Myocyte (in vitro differentiated cells): Measurements from ENCODE around the gene KRT2. TPM values are rescaled to one million over a fixed set of nuclear protein-coding genes. Genes with fewer than 3 reads are reported as not detected.

Experiments
- DNase-seq: peaks from one replicate; pipeline ENCODE4 v3.0.0-alpha.2; 2012; ENCODE audit warnings: low read depth
- total RNA-seq: library from RNA; depleted of rRNA; stranded (reverse); fragments of >200 nt; gene quantifications from 2 replicates; pipeline ENCODE4 v1.2.3, GENCODE V29; 2014

The KRT2 gene
- total RNA-seq, 1 donor from 2014 or later, result not detected

DNA sequence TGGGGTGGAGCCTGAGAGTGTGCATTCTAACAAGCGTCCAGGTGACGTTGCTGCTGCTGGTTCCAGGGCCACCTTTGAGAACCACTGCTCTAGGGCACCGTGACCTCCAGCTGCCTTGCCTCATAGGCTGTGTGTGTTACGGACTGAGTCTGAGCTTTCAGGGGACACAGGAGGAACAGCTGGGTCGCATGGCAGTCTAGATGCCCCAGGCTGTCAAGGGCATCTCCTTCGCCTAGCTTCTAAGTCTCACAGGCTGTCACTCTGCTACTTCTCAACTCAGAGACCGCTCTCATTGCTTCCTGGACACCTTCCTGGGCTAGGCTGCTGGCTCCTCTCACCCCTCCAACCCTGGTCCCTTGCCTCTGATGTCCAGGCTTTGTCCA is 34.6 kb downstream of the KRT2 start:
- no peak for DNase-seq

DNA sequence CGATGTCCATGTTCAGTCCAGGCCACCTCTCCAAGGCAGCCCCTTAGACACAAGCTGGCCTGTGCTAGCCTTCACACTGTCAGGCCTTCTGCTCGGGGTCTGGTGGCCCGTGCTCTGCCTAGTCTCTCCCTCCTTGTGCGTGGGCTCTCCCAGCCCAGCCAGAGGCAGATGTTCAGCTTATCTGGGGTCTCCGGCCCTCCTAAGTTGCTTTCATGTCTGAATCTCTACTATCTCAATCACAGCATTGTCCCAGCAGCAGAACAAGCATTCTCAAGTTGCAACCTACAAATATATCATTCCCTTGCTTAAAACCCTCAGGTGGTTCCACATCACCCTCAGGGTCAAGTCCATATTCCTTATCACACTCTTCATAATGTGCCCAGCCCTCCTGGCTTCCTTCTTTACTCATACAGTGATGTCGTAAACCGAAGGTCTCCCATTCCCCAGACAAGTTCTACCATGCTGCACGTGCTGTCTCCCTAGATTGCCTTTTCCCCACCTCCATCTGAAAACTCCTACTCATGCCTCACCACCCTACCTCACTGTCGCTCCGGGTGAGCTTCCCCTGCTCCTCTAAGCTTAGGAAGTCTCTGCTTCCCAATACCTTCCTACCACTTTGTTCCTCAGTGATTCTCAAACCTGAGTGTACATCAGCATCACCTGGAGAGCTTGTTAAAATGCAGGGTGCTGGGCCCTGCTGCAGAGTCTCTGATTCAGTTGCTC is 35.2 kb downstream of the KRT2 start:
- DNase-seq, result no peak

DNA sequence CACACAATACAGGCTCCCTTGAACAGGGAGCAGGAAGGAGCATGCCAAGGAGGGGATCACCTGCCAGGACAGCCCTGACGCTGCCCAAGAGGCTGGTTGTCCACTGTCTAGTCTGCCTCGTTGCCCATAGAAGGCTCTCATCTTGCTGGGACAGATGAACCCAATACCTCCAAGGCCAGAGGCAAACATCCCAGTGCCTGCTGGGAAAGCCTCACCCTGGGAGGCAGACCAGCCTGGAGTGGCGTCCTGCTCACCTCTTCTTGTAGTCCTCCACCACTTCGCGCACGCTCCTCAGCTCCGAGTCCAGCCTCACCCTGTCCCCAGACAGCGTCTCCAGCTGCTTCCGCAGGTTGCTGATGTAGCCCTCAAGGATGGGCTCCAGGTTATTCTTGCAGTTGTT is 36.1 kb downstream of the KRT2 start:
- DNase-seq, result no peak

DNA sequence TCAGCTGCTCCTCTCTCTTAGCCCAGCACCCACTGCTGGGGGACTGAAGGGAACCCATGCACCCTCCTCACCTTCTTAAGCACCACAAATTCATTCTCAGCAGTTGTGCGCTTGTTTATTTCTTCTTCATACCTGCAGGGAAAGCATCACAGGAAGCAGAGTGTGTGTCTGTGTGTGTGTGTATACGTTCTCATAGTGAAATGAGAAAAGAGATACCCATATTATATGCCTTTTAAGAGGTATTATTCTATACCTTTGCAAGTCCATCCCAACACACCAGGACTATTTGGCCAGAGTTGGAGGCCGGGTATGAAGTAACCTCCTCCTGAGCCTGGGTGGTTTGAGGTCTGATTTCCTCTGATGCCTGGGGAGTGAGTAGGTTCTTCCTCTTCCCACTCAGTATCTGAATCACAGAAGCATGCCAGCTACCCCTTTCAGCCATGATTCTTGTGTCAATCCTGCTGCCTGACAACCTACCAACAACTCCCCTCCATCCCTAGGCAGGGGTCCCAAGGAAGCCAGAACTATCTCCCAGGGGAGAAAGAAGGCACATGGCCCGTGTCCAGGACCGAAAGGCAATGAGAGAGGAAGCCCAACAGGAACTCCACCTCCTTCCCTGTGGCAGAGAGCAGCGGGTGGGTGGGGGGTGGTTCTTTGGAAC is 36.7 kb downstream of the KRT2 start:
- no peak for DNase-seq

DNA sequence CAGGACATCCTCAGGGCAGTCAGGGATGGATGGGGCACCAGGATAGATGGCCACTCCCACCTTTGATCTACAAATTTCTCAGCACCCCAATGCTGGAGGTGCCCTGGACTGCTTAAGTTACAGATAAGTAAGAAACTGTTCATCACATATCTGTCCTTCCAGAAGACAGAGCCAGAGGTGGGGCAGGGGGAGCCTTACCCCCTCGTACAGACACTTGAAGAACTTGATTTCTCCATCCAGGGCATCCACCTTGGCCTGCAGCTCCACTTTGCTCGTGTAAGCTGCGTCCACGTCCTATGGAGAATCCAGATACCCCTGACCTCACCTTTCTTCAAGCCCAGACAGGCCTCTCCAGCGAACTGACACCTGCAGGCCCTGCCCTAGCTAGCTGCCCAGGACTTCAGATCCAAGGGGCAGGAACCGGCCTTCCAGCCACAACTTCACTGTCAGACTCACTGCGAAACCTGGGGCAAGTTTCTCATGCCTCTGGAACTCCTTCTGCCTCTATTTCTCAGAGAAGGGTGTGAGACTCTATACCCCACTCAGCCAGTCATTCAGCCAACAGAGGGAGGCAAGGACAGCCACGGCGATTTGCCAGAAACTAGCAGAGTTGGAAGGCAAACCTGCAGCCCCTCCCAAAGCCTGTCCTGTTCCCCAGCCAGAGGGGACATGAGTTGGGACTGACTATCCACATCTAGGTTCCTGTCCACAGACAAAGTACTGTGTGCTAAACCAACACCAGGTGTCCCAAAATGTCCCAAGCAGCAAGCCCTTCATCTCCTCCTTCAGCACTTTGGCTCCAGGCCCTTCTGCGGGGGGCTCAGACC is 37.4 kb downstream of the KRT2 start:
- no peak for DNase-seq

DNA sequence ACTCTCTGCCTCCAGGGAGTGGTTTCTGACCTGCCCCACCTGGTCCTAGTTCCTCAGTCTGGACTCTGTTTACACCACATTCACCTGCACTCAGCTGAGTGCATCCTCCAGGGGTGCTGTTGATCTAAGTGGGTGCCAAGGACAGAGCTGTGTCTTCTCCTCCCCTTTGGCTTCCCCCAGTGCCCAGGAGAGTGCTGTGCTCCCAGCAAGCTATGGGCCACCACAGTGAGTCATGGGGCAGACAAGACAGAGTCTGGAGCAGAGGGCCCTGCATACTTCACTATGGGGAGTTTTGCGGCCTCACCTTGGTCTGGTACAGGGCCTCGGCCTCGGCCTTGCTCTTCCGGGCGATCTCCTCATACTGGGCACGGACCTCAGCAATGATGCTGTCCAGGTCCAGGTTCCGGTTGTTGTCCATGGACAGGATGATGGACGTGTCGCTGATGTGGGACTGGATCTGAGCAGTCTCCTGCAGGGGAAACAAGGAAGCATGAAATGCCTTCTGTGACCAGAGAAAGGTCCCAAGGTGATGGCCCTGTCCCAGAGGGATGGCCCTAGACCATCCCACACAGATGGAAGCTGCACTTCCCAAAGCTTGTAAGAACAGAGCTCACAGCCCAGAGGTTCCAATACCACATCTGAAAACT is 38.5 kb downstream of the KRT2 start:
- no peak for DNase-seq

DNA sequence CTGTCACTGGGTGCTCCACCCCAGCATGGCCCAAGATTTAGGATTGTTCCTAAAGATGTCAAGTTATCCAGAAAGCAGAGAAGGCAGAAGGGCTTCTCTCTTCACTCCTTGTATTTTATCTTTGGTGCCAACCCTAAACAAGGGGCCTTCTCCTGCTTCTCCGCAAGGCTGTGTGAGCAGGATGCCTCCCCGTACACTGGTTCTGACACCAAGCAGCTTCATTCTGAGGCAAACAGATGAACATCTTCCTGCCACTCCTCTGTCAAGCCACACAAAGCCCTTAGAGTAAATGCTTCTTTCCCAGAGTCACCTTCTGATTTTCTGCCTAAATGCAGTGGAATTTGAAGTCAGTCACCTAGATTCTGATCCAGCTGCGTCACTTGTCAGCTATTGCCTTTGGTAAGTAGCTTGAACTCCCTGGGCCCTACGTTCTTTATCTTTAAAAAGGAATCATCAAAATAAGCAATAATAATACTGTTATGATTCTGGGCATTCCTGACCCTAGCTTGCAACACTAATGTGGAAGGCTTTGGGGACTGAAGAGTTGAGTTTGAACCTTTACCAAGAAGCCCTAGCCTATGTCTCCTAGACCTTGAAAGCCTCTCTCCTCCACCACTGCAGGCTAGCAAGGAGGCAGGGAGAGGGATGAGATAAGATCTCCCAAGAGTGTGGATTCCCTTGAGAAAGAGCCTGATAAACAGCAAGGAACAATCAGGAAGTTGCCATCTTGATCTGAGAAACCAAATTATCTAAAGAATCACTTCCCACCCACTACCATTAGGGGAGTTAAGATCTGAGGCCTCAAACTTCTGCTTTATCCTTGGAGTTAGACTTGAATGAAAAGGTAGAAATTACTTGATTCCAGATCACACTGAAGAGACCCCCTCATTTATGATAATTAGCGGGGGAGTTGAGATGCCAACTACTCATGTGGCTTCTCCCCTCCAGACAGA is 39.3 kb downstream of the KRT2 start:
- DNase-seq, result no peak

DNA sequence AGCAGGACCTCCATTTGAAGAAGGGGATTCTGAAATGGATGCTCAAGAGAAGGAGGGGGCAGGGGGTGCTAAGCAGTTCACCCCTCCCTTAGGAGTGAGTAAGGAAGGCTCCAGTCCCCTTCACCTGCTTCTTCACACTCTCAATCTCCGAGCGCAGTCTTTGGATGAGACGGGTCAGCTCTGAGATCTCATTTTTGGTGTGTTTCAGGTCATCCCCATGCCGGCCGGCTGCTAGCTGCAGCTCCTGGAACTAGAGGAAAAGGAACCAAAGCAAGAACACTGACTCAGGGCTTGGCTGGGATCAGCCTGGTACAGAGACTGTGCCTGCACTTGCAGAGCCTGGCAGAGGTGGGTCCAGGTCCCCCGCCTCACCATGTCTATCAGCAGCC is 40.9 kb downstream of the KRT2 start:
- no peak for DNase-seq

DNA sequence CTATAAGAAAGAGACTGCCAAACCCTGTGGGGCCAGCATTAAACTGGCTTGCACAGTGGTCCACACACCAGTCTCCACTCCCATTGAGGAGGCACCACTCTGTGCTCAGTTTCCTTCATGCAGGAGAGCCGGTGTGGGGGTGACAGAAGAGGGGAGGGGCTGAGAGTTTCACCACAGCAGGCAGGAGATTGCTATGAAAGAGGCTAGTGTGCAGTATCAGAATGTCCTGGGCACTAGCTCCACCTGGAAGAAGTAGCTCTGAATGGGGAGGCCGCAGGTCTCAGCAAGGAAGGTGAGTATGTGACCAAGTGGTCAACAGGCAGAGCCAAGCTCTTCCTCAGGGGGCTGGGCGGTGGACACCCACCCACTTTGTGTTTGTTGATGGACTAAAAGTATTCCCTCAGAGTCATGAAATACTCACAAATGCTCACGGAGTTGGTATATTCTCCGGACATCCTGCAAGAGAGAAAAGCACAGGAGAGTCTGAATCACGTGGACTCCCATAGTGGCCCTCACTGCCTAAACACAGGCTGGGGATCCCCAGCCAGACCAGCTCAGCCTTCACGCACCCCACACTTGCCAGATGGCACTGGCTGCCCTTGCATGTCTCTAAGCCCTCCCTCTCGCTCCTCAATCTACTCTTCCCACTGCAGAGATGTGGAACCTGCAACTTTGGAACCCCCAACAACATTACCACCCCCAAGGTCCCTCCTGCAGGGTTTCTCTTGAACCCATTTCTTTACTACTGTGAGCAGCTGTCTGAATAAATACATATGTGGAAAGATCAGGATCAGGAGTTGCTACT is 43.0 kb downstream of the KRT2 start:
- DNase-seq, result no peak

DNA sequence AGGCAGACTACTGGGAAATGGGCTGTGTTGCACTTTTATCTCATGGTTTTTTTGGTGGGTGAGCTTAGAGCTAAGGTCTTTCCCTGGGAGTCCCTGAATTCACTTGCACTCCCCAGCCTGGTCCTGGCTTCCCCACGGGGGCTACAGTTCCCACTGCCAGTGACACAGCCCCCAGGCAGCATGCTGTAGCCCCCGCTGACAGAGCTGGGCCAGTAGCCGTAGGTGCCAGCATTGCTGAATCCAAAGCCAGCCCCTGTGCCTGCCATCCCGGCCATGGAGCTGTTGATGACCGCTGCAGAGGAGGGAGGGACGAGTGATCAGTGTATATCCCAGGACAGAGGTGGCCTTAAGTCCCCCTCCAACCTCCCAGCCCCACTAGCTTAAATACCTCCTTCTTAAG is 43.9 kb downstream of the KRT2 start:
- no peak for DNase-seq

DNA sequence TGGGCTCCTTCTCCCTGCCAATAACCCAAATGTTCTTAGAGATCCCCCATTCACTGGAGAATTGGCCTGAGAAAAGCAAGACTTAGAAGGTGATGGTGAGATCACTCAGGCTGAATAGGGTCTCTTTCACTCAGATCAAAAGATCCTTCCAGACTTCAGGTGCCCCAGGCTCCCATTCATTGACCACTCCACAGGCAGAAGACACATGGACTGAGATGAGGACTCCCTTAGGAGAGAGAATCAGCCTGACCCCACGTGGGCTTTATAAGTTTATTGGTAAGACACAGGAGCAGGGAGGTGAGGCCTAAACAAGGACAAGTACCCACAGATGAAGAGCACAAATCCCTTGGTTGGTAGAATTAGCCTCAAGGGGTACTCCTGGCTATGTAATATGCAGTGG is 44.7 kb downstream of the KRT2 start:
- DNase-seq, result no peak

DNA sequence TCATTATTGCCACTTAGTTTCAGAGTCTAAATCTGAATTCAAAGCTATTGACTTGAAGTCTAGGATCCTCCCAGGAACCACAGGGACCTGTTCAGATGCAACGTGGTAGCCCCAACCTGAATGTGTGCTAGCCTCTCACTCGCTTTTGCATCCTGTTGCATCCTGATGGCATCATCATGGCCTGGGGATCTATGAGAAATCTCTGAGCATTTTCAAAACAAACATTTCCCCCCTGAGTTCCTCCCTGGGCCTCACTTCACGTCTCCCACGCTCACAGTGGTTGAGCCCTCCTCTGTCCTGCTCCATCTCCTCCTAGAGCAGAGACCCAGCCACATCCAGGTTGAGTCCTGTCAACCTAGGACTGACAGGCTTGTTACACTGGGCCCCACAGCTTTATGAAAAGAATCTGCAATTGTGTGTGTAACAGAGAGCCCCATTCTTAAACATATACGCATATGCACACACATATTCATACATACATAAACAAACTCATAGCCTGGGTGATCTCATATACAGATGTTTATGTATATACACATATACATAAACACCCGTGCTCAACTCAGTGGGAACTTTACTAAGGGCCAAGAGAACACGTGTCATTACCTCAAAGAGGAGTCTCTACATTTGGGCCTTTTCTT is 45.3 kb downstream of the KRT2 start:
- no peak for DNase-seq

DNA sequence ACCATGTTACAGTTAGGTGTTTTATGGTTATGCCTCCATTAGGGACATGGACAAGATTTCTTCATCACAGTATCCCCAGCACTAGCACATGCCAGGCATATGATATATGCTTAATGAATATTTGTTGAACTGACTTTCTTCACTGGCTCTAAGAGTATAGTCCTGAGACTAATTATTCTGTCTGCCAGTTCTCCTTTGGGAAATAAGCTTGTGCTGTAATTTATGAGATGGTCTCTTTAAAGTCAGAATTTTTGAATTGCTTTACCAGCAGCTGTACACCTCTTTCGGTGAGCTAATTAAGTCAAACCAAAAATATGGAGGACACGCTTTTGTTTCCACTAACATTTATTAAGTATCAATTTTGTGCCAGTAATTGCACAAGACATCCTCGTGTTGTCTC is 45.9 kb downstream of the KRT2 start:
- no peak for DNase-seq

DNA sequence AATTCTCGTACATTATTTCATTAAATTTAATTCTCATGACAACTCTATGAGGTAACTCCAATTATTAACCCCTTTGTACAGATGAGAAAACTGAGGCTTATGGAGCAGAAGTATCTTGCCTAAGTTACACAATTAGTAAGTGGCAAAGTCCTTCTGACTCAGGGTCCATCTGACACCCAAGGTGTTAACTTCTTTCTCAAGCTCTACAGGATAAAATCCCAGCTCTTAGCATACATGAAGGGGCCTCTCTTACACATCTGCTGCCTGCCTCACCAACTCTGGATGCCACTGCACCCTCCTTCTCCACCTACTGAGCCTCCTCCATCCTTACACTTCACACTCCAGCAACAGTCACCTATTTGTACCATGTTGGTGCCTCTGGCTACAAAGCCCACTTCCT is 46.5 kb downstream of the KRT2 start:
- DNase-seq, result no peak

DNA sequence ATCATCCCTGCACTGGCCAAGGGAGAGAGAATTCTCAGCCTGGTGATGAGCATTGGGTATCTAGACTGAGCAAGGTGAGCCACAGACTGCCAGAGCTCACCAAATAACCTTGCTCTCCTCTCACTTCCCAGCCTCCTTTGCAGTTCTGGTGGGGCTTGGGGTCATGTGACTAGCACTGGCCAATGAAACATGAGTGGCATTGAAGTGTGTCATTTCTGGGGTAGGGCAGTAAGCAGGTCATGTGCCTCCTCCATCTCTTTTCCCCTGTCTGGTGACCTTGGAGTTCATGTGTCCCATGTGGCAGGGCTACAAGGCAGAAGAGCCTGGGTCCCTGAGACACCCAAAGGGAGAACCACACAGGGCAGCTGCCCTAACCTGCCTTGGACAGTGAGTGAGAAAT is 47.2 kb downstream of the KRT2 start:
- DNase-seq, result no peak

DNA sequence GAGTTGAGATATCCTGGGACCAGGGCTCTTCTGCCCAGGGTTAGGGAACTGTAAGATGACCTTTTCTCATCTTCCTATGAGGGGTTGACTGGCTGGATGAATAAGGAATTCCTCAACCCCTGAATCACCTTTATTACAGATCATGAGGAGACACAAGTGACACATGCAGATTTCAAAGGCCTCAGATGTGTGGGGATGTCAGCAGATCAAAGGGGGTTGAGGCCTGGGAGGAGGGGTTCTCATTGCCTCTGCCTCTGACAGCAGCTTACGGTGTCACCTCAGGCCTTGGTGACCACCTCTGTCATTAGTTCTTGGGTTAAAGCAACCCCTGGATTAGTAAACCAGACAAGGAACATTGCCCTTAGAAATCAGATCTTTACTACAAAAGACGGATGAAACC is 48.7 kb downstream of the KRT2 start:
- no peak for DNase-seq

DNA sequence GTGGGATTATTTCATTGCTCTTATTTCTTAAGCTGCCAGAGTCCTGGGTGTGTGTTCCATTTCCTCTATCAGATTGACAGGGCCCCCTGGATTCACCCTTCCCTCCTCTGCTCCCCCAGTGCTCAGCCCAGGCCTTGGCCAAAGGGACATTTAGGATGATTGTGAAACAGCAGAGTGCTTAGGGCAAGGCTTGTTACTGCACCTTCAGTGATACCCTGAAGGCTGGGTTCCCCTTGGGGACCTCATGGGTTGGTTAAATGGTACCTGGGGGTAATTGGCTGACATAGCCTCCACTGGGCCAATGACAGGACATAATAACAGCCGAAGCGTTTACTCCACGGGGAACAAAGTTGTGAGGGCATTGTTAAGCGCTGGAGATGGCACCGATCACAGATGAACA is 49.5 kb downstream of the KRT2 start:
- DNase-seq, result no peak

DNA sequence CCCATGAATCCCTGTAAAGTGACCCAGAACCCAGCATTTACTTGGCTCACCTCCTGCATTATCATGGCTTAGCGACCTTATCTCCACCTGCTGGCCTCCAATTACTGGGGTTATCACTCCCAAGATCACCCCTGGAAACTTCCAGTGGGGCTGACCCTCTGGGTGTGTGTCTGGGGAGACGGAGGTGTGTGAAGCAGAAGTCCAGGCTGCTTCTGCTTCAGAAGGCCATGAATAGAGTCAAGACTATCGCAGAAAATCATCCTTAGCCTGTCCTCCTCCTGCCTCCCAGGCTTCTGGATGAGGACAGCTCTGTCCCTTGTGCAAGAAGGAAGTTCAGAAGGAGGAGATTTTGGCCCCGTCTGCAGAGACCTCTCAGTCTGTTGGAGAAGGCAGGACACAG is 50.3 kb downstream of the KRT2 start:
- DNase-seq, result no peak

DNA sequence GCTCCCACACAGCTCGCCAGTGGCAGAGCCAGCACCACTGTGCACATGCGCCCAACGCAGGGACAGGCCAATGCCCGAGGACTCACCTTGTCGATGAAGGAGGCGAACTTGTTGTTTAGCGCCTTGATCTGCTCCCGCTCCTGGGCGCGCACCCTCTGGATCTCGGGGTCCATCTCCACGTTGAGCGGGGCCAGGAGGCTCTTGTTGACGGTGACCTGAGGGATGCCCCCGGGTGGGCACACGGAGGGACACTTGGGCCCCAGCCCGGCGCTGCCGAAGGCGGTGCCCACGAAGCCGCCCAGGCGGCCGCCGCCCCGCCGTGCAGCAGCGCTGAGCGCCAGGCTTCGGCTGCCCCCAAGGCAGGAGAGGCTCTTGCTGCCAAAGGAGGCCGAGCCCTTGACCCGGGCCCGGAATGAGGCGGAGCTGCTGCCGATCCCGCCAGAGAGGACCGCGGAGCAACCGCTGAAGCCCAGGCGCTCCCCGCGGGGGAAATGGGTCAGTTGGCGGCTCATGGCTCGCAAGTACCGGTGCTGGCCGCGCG is 51.0 kb downstream of the KRT2 start, which contains the start of gene KRT72:
TSS of gene KRT72 (minus strand) at position 523 of the 541 bp plus-strand sequence. CDS start at position 512, 11 bp downstream.
- no peak for DNase-seq
